Measurements from ENCODE around the gene AKNA. TPM values are rescaled to one million over a fixed set of nuclear protein-coding genes. Genes with fewer than 3 reads are reported as not detected.

The AKNA gene
- total RNA-seq, 1 donor from 2014 or later: 11.4 TPM

DNA sequence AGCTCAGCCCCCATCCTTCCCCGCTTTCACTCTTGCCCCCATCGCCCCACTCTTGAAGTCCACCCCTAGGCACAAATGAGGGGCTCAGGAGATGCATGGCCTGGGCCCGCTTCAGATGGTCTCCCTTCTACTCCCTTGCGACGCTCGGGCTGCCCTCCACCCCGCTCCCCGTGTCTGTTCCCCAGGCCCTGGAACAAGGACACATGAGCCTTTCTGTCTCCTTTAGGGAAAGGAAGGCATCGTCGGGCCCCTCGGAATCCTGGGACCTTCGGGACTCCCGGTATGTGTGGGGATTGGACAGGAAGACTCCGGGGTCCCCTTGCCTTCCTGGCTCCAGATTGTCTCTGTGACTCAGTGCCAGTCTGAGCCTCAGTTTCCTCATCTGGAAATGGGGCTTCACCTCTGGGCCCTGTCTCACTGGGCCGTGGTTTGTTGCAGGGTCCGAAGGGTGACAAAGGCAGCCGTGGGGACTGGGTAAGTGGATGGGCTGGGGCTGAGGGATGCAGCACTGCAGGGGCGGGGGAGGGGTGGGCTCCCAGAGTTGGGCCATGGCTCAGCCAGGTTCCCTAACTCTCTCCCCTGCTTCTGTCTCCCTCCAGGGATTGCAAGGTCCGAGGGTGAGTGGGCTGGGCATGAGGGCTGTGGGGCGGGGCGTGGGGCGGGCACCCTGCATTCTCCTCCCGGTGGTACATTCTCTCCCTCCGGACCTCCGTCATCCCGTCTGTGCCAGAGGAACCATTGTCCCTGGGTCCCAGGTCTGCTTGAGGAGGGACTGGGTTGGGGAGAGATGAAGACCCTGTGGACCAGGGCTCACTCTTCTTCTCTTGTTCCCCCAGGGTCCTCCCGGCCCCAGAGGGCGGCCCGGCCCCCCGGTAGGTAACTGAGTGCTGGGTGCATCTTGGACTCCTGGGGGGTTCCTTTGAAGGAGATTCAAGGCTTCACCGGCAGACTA, 86.7 kb downstream of the AKNA start:
- H3K36me3 Mint-ChIP-seq: peaks cover 18% of the 10 kb centered on the region
- Histone ChIP-seq H3K36me3 (peaks cover 9% of the 10 kb centered on the region), H4K20me1 (ENCODE audit: low read depth) (no peaks in the 10 kb centered on the region), H3K4me1 (no peaks in the 10 kb centered on the region), H3K27me3 (no peaks in the 10 kb centered on the region), H3K4me2 (no peak overlapping the region), H2AFZ (replicated peaks) (no peak overlapping the region), H3K9me3 (ENCODE audit: low read depth) (no peaks in the 10 kb centered on the region), H3K4me3 (no peak overlapping the region), H3K9ac (no peak overlapping the region), H3F3A (ENCODE audit: low read depth) (no peaks in the 10 kb centered on the region), H3K79me2 (ENCODE audit: low read depth) (no peaks in the 10 kb centered on the region), H3K27ac (no peak overlapping the region)
- TF ChIP-seq EZH2phosphoT487 (IDR thresholded peaks at IDR 0.05): no peak
- TF ChIP-seq EZH2 (IDR thresholded peaks at IDR 0.05): no peak
- TF ChIP-seq, protein P1, sequence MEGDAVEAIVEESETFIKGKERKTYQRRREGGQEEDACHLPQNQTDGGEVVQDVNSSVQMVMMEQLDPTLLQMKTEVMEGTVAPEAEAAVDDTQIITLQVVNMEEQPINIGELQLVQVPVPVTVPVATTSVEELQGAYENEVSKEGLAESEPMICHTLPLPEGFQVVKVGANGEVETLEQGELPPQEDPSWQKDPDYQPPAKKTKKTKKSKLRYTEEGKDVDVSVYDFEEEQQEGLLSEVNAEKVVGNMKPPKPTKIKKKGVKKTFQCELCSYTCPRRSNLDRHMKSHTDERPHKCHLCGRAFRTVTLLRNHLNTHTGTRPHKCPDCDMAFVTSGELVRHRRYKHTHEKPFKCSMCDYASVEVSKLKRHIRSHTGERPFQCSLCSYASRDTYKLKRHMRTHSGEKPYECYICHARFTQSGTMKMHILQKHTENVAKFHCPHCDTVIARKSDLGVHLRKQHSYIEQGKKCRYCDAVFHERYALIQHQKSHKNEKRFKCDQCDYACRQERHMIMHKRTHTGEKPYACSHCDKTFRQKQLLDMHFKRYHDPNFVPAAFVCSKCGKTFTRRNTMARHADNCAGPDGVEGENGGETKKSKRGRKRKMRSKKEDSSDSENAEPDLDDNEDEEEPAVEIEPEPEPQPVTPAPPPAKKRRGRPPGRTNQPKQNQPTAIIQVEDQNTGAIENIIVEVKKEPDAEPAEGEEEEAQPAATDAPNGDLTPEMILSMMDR (IDR thresholded peaks at IDR 0.05): no peak
- no peak overlapping the region for H3K4me3 Mint-ChIP-seq
- no peak for DNase-seq (ENCODE audit: low spot score)
- no peak overlapping the region for H3K27ac Mint-ChIP-seq
- peaks cover 4% of the 10 kb centered on the region for H3K4me1 Mint-ChIP-seq
- H3K27me3 Mint-ChIP-seq (ENCODE audit: insufficient read depth, low read depth): peaks cover 2% of the 10 kb centered on the region
- H3K9me3 Mint-ChIP-seq: peaks cover under 1% of the 10 kb centered on the region

DNA sequence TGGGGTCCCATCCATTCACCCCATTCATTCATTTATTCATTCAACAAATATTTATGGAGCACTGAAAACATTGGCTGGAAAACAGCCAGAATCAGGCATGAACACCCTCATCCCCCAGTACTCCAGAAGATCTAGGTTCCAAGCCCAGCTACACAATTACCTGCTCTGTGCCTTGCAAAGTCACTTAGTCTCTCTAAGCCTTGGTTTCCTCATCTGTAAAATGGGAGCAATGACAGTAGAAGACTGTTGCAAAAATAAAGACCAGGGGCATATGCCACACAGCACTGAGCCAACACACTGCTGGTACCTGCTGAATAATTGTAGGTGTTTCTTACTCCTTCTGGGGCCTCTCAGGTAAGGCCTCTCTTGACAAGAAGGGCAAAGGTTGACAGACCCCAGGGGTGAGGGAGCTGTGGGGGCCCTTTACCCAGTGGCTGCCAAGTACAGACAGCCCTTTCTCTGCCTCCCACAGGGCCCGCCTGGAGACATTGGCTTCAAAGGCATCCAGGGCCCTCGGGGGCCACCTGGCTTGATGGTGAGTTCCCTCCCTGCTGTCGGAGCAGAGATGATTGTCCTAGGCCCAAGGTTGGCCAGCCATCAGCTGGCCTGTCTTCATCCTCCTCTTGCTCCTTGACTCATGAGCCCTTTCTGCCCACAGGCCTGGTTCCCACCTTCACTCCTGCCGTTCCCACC, 87.5 kb downstream of the AKNA start:
- H3K4me1 Mint-ChIP-seq: no peaks in the 10 kb centered on the region
- no peak overlapping the region for H3K9ac ChIP-seq
- H3K36me3 ChIP-seq: peaks cover 11% of the 10 kb centered on the region
- peaks cover 25% of the 10 kb centered on the region for H3K36me3 Mint-ChIP-seq
- H3K9me3 Mint-ChIP-seq: peaks cover 7% of the 10 kb centered on the region
- H3K27me3 Mint-ChIP-seq (ENCODE audit: insufficient read depth, low read depth): peaks cover 2% of the 10 kb centered on the region
- no peak for DNase-seq (ENCODE audit: low spot score)
- no peaks in the 10 kb centered on the region for H3K9me3 ChIP-seq (ENCODE audit: low read depth)
- no peak overlapping the region for H2AFZ ChIP-seq (replicated peaks)
- H3K4me3 ChIP-seq: no peak overlapping the region
- H3K4me2 ChIP-seq: no peak overlapping the region
- no peaks in the 10 kb centered on the region for H3K27me3 ChIP-seq
- no peak for TF ChIP-seq EZH2 (IDR thresholded peaks at IDR 0.05)
- TF ChIP-seq, protein P1 (IDR thresholded peaks at IDR 0.05): no peak
- TF ChIP-seq EZH2phosphoT487 (IDR thresholded peaks at IDR 0.05): no peak
- H3F3A ChIP-seq (ENCODE audit: low read depth): no peaks in the 10 kb centered on the region
- H3K79me2 ChIP-seq (ENCODE audit: low read depth): no peaks in the 10 kb centered on the region
- no peaks in the 10 kb centered on the region for H3K4me1 ChIP-seq
- H3K27ac ChIP-seq: no peak overlapping the region
- H3K27ac Mint-ChIP-seq: no peak overlapping the region
- H4K20me1 ChIP-seq (ENCODE audit: low read depth): no peaks in the 10 kb centered on the region
- no peak overlapping the region for H3K4me3 Mint-ChIP-seq

DNA sequence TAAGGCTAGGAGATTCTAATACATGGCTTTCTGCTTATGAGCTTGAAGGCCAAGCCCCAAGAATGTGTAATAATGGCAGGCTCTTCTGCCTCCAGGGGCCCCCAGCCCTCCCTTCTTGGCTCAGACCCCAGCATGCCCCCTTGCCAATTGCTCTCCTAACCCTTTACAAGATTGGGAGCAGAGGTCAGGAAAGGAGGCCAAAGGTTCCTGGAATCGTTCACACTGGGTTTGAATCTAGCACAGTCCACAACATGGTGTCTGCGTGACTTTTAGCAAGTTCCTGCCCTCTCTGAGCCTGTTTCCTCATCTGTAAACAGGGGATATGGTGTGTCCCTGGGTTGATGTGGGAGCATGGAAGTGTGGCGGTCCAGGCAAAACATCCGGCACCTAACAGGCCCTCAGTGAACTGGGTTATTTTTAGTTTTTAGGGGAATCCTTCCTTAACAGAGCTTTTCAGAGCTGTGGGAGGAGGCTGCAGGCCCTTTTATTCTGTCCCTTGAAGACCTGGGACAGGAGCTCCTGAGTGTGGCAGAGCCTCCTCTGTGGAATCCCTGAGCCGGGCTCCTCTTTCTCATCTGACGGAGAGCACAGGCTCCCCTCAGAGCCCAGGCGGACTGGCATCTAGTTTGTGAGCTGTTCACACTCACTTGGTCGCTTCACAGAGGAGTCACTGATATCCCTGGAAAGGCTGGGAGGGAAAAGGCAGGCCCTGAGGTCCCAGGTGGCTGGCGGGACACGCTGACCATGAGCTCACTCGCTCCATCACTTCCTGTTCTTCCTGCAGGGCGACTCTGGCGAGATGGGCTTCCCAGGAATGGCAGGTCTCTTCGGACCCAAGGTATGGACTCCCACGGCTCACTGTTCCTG, 88.3 kb downstream of the AKNA start:
- Histone ChIP-seq H3K4me1 (no peaks in the 10 kb centered on the region), H3K9ac (no peak overlapping the region), H3K36me3 (peaks cover 18% of the 10 kb centered on the region), H3K27me3 (no peaks in the 10 kb centered on the region), H3K27ac (no peak overlapping the region), H3K9me3 (ENCODE audit: low read depth) (peaks cover 7% of the 10 kb centered on the region), H3K4me3 (no peak overlapping the region), H2AFZ (replicated peaks) (no peak overlapping the region), H3K79me2 (ENCODE audit: low read depth) (no peaks in the 10 kb centered on the region), H3K4me2 (no peak overlapping the region), H3F3A (ENCODE audit: low read depth) (no peaks in the 10 kb centered on the region), H4K20me1 (ENCODE audit: low read depth) (no peaks in the 10 kb centered on the region)
- Mint-ChIP-seq H3K36me3 (peaks cover 32% of the 10 kb centered on the region), H3K27me3 (ENCODE audit: insufficient read depth, low read depth) (peaks cover 2% of the 10 kb centered on the region), H3K9me3 (peaks cover 15% of the 10 kb centered on the region), H3K27ac (no peak overlapping the region), H3K4me3 (no peak overlapping the region), H3K4me1 (no peaks in the 10 kb centered on the region)
- no peak for DNase-seq (ENCODE audit: low spot score)
- TF ChIP-seq EZH2 (IDR thresholded peaks at IDR 0.05) (no peak), EZH2phosphoT487 (IDR thresholded peaks at IDR 0.05) (no peak)
- TF ChIP-seq, protein P1 (IDR thresholded peaks at IDR 0.05): no peak
